ENCODE measurements around the gene PRKCD.
A peak's percentile ranks its signal among the peaks of the same experiment; 100 is the strongest.

The PRKCD gene

GRCh38 chr3:53193466-53194209, 32.6 kb downstream of the PRKCD start:
- no peak for DNase-seq

- no peak for DNase-seq
Observed at GRCh38 chr3:53194210-53195065, 33.4 kb downstream of the PRKCD start.

DNA sequence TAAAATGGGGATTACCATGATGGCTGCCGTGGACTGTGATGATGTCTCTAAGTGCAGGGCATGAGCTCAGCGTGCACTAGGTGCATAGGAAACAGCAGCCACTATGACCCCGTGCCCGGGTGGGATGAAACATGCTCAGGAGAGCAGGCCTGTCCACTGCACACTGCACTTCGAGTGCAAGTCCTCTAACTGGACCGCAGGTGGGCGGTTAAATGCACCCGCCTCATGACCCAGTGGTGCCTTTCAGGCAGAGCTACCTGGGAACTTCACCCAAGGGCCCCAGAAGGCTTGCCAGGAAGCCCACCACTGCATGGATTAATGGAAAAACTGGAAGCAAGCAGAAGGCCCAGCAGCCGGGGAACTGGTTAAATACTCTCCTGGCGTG, 34.0 kb downstream of the PRKCD start:
- DNase-seq, result no peak

DNA sequence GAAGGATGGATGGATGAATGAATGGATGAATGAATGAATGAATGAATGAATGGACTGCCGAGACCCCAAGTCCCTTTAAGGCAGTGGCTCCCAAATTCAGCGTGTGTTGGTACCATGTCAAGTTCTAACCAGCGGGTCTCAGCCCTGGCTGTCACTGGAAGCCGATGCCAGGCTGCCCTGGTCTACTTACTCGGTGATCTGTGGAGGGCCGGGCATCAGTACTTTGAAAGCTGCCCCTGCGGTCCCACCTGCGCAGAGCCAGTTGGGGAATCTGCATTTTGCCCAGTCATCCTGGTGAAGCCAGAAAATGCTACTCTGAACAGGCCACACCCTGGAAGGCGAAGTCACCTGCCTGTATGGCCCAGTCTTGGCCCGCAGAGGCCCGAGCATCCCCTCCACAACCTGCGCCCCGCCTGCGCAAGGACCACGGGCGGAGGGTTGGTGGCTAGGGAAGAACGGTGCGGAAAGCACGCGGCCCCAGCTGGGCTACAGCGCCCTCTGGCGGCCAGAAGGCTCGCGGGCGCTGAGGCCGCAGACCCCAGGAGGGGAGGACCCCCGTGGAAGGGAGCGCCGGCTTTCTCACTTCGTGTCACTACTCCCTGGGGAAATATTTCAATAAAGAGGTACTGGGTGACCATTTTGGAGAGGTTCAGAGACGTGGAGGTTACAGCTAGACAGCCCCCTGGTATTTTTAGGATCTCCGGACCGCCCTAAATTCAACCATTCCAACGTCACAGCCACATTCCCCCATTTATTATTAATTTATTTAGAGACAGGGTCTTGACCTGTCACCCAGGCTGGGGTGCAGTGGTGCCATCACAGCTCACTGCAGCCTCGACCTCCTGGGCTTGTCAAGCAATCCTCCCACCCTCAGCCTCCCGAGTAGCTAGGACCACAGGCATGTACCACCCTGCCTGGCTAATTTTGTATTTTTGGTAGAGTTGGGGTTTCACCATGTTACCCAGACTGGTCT, 34.9 kb downstream of the PRKCD start:
- peak; percentile 45 for DNase-seq

DNA sequence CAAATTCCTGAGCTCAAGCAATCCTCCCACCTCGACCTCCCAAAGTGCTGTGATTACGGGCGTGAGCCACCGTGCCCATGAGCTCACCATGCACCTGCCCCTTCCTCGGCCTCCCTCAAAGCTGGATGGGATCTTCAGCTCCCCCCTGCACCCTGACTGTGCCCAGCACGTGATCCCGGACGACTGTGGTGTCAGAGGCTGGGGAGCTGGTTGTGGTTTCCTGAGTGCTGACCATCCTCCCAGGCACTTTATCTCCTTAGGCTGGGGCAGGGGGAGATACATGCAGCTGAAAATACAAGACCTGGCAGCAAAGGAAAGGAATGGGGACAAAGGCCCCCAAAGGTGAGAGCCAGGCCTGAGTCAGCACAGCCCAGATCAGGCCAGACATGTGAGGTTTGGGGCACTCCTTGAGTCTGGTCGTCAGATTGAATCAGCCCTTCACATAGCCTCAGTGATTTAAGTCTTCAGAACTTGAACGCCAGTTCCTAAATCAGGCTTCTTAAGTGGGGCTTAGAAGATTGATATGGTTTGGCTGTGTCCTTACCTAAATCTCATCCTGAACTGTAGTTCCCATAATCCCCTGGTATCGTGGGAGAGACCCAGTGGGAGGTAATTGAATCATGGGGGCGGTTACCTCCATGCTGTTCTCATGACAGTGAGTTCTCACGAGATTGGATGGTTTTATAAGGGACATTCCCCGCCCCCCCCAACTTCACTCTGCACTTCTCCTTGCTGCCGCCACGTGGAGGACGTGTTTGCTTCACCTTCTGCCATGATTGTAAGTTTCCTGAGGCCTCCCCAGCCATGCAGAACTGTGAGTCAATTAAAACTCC, 35.8 kb downstream of the PRKCD start:
- DNase-seq, result no peak

- DNase-seq, result no peak
Observed at GRCh38 chr3:53198256-53198977, 37.4 kb downstream of the PRKCD start.

DNA sequence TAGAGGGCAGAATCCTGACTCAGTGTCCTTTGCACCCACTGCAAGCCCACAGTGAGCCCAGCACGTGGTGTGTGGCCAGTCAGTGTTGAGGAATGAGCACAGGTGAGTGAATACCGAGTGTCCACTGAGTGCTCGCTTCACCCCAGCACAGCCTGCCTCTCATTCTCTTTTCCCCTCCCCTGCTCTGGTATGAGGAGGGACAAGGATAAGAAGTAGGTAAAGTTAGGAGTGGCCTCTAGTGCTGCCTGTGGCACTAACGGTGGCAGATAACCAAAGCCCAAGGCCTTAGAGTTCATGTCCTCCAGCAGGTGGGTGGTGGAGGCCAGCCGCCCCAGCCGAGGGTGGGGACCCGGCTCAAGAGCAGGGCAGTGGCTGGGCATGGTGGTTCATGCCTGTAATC, 38.0 kb downstream of the PRKCD start:
- DNase-seq, result no peak

DNA sequence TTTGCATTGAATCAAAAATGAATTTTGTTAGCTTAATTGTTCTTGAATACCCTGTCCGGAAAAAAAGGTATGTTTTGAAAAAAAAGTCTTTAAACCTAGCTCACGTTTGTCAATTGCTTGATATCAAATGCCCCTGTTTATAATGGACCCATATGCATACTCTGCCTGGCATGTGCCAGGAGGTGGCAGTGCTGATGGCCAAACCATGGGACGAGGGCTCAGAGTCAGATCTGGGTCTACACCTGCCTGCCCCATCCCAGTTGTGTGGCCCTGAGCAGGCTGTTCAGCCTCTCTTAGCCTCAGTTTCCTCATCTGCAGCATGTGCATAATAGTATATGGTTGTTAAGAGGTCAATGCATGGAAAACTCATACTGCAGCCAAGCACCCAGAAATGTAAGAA, 38.8 kb downstream of the PRKCD start:
- DNase-seq, result no peak

DNA sequence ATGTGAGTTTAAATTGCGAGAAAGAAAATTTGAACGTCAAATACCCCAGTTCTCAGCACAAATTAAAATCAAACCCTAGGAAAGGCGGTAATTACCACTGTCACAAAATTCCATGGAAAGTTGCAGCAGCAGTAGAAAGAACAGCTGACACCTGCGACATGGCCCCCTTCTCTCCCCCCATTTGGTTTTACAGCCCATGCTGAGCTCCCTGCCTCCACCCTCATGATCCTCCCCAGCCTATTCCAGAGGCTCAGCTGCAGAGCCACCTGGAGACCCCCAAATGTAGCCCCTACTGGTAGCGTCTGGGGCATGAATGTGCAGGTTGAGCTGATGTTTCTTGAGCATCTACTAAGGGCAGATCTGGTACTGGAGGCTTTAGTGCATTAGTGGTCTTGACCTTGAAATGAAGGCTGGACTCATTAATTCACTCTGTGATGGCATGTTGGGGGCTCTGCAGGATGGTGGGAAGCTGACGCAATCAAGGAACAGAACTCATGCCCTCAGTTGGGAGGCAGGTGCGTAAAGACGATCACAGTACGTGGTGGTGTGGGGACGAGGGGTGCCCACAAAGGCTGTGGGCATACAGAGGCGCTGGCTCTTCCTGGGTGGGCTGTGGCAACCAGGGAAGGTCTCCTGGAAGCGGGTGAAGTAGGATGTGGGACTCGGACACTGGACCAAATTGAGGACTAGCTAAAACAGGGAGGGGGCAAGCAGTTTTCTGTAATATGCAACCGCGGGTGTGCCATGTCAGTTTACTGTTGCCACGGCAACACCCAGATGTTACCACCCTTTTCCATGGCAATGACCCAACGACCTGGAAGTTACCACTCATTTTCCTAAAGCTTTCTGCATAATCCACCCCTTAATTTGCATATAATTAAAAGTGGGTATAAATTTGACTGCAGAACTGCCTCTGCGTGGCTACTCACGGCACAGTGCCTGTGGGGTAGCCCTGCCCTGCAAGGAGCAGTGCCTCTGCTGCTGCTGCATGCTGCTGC, 39.8 kb downstream of the PRKCD start:
- no peak for DNase-seq

- no peak for DNase-seq
Observed at GRCh38 chr3:53202331-53203015, 41.5 kb downstream of the PRKCD start.

GRCh38 chr3:53211706-53212702, 51.0 kb downstream of the PRKCD start:
- DNase-seq, result no peak

- DNase-seq, result no peak
Observed at GRCh38 chr3:53213276-53213675, 52.3 kb downstream of the PRKCD start.

DNA sequence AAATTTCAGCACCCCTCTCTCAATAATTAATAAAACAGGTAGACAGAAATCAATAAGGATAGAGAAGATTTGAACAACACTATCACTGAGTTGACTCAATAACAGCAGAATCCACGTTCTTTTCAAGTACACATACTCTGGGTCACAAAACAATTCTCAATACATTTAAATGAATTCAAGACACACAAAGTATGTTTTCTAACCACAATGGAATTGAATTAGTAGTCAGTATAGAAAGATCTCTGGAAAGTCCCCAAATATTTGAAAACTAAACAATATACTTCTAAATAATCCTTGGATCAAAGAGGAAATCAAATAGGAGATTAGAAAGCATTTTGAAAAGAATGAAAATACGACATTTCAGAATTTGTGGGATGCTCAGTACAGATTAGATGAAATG, 54.8 kb downstream of the PRKCD start:
- no peak for DNase-seq

- no peak for DNase-seq
Observed at GRCh38 chr3:53216723-53217122, 55.7 kb downstream of the PRKCD start.

GRCh38 chr3:53217175-53217574, 56.2 kb downstream of the PRKCD start:
- DNase-seq, result no peak

DNA sequence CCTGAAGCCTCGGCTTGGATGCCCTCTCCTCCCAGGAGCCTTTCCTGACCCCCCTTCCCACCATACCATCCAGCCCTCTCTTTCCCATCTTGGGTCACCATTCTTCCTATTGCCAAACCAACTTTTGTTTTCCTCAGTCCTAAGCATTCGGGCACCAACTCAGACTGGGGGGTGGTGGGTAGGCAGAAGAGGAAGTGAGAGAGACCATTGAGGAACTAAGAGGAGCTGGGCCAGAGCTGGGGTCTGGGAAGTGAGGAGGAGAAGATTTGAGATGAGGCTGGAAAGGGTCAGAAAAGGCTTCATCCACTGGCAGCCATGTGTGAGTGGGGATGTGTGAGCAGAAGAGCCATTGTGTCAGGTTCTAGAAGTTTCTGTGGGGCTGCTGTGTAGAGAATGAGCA, 57.1 kb downstream of the PRKCD start:
- DNase-seq, result no peak

DNA sequence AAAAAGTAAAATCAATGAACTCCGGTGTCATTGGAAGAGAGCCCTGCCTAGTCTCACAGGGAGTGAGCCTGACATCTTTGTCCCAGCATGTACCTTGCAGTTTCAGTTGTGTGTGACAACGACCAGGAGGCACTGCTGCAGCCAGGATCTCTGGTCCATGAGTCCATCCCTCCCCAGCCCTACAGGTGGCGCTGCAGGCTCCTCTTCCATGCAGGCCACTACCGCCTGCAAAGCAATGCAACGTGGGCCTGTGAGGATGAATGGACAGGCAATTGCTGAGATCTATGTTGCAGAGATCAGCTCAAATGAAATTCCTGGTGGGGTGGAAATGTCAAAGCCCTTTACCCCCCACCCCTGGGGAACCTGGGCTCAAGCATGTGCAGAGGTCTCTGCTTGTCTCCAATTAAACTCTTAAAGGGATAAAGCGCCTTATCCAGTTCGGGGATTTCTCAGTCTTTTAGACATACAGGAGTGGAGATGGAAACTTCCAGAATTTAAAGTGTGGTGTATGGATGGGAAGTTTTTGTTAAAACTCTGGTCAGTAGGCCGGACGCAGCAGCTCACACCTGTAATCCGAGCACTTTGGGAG, 59.0 kb downstream of the PRKCD start:
- DNase-seq, result peak; percentile 65

DNA sequence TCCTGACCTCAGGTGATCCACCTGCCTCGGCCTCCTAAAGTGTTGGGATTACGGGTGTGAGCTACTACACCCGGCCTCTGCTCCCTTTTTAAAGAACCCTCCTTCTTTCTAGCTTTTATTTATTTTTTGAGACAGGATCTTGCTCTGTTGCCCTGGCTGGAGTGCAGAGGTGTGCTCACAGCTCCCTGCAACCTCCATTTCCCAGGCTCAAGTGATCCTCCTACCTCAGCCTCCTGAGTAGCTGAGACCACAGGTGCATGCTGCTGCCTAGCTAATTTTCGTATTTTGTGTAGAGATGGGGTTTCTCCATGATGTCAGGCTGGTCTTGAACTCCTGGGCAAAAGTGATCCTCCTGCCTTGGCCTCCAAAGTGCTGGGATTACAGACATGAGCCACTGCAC, 60.3 kb downstream of the PRKCD start:
- DNase-seq, result no peak

Data from effector CD4-positive, alpha-beta T cell (primary cell).